ENCODE data around the gene MEGF8.

The MEGF8 gene

GRCh38 chr19:42326969-42327368, 1.5 kb downstream of the MEGF8 start:
- TF ChIP-seq SIN3A (IDR thresholded peaks at IDR 0.05; ENCODE audit: borderline replicate concordance, insufficient read depth, low read length), result no peak
- TF ChIP-seq POLR2AphosphoS5 (IDR thresholded peaks at IDR 0.05; ENCODE audit: low read depth, low read length), result no peak
- no peak for TF ChIP-seq REST (IDR thresholded peaks at IDR 0.05; ENCODE audit: insufficient read depth in 1 of 2, low read depth in 2 of 2, low read length in 2 of 2)
- TF ChIP-seq TAF1 (IDR thresholded peaks at IDR 0.05; ENCODE audit: borderline replicate concordance, insufficient read depth, low read length), result no peak
- no peak for TF ChIP-seq FOXP2 (optimal IDR thresholded peaks at IDR 0.05; ENCODE audit: borderline replicate concordance, extremely low read depth, extremely low read length, insufficient read depth)

- TF ChIP-seq REST (IDR thresholded peaks at IDR 0.05; ENCODE audit: insufficient read depth in 1 of 2, low read depth in 2 of 2, low read length in 2 of 2) (no peak), POLR2AphosphoS5 (IDR thresholded peaks at IDR 0.05; ENCODE audit: low read depth, low read length) (no peak), FOXP2 (optimal IDR thresholded peaks at IDR 0.05; ENCODE audit: borderline replicate concordance, extremely low read depth, extremely low read length, insufficient read depth) (no peak), SIN3A (IDR thresholded peaks at IDR 0.05; ENCODE audit: borderline replicate concordance, insufficient read depth, low read length) (no peak), TAF1 (IDR thresholded peaks at IDR 0.05; ENCODE audit: borderline replicate concordance, insufficient read depth, low read length) (no peak)
These were observed 1.9 kb downstream of the MEGF8 start for GRCh38 chr19:42327381-42327780.

- TF ChIP-seq SIN3A (IDR thresholded peaks at IDR 0.05; ENCODE audit: borderline replicate concordance, insufficient read depth, low read length), result no peak
- no peak for TF ChIP-seq FOXP2 (optimal IDR thresholded peaks at IDR 0.05; ENCODE audit: borderline replicate concordance, extremely low read depth, extremely low read length, insufficient read depth)
- TF ChIP-seq POLR2AphosphoS5 (IDR thresholded peaks at IDR 0.05; ENCODE audit: low read depth, low read length), result no peak
These were observed 2.7 kb downstream of the MEGF8 start for GRCh38 chr19:42328106-42328505.

GRCh38 chr19:42328854-42329253, 3.4 kb downstream of the MEGF8 start:
- TF ChIP-seq POLR2AphosphoS5 (IDR thresholded peaks at IDR 0.05; ENCODE audit: low read depth, low read length) (no peak), REST (IDR thresholded peaks at IDR 0.05; ENCODE audit: insufficient read depth in 1 of 2, low read depth in 2 of 2, low read length in 2 of 2) (no peak)

- TF ChIP-seq FOXP2 (optimal IDR thresholded peaks at IDR 0.05; ENCODE audit: borderline replicate concordance, extremely low read depth, extremely low read length, insufficient read depth), result no peak
- TF ChIP-seq REST (IDR thresholded peaks at IDR 0.05; ENCODE audit: insufficient read depth in 1 of 2, low read depth in 2 of 2, low read length in 2 of 2), result no peak
- no peak for TF ChIP-seq POLR2AphosphoS5 (IDR thresholded peaks at IDR 0.05; ENCODE audit: low read depth, low read length)
- no peak for TF ChIP-seq SIN3A (IDR thresholded peaks at IDR 0.05; ENCODE audit: borderline replicate concordance, insufficient read depth, low read length)
- TF ChIP-seq TAF1 (IDR thresholded peaks at IDR 0.05; ENCODE audit: borderline replicate concordance, insufficient read depth, low read length), result no peak
These were observed 4.8 kb downstream of the MEGF8 start for GRCh38 chr19:42330241-42330711.

Measured in PFSK-1 (cell line).